ENCODE data around the gene SRPX.
A peak's percentile ranks its signal among the peaks of the same experiment; 100 is the strongest.

SRPX gene

DNA sequence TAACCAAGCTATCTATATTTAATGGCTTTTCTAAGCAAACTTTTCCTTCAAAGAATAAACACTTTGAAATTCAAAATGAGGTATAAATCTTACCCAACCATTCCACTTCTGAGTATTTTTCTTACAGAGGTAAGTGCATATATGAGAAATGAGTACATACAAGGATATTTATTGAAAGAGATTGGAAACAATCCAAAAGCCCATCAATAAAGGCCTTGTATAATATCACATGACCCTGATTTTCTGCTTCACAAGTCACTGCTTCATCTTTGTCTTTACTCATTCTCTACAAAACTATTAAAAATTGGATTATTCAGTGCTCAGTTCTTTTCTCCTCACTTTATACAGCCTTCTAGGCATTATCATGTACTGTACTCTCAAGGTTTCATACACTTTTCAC is 91.3 kb downstream of the SRPX start:
- no peak for DNase-seq

GRCh38 chrX:38127961-38128360 is 92.7 kb downstream of the SRPX start:
- no peak for DNase-seq

DNA sequence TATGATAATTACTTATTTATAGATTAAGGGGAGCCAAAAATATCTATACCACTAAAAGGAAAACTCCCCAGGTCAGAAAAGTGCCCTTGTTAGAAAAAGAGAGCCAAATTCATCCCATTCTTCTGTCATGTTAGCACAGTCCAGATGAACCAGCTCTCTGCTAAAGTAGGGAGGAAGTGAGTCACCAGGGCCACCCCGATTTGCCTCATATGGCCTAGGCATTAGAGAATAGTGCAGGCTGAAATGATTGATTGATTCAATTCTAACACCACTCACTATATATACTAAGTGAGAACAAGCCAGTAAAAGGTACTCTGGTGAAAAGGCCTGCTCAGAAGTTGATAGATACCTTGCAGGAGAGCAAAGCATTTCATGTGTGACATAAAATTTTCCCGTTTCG is 94.5 kb downstream of the SRPX start:
- DNase-seq, result peak; percentile 5

DNA sequence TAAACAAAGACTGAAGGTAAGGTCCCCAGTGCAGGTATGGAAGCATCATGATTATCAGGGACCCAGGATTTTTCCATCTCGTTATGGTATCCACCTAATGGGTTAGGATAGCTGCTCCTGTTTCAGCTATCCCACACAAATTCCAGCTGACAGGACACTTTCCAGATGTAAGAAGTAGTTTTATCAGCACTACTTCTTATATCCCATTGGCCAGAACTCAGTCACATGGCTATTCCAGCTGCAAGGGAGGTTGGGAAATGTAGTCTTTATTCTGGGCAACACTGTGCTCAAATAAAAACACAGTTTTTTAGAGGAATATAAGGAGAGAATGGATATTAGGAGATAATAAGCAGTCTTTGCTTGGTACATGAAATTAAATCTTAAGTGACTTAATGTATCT is 96.7 kb downstream of the SRPX start:
- DNase-seq, result no peak

DNA sequence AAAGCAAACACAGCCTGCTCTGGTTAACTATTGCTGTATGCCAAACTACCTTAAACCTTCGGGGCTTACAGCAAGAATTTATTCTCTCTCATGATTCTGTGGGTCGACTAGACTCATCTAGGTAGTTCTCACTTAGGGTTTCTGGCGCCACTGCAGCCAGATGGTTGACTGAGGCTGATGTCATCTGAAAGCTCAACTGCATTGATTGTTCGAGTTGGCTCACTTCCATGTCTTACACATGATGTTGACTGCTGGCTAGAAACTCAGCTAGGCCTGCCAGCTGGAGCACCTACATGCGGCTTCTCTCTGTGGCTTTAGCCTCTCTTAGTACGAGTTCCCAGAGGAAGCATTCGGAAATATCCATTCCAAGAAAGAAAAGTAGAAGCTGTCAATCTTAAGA is 103.2 kb downstream of the SRPX start:
- DNase-seq, result peak; percentile 6

DNA sequence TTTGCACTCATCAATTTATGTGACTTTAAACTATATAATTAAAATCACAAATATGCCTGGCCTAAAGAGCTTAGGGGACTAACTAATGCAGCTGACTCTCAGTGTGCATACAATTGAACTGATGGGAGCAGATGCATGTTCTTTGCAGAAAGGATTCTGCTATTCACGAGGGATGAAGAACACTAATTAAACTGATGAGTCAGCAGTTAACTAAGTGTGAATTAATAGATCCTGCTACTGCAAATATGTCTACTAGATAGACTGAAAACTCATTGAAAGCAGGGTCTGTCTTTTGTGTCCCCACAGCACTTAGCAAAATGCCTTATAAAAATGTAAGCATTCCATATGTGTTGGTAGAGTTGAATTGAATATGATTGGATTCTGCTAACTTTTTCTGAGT is 104.0 kb downstream of the SRPX start:
- DNase-seq, result no peak

- no peak for DNase-seq
These were observed 108.1 kb downstream of the SRPX start for GRCh38 chrX:38112566-38112965.

DNA sequence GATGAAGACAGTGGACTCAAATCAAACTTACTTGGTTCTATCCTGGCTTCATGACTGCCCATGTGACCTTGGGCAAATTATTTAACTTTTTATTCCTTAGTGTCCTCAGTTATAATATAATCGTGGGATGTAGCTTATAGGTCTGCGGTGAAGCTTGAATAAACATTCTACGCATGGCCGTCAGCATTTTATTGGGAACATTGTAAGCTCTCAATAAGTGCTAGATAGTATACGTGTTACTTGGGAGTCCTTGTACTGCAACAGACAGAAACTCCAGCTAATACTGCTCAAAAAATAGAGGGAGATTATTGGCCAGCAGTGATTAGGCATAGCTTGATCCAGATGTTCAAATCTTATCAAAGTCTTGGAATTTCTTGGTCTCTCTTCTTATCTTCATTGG is 109.5 kb downstream of the SRPX start:
- DNase-seq, result no peak

- DNase-seq, result peak; percentile 6
These were observed 110.4 kb downstream of the SRPX start for GRCh38 chrX:38110231-38110630.

GRCh38 chrX:38109042-38109898 is 111.4 kb downstream of the SRPX start:
- DNase-seq, result no peak

DNA sequence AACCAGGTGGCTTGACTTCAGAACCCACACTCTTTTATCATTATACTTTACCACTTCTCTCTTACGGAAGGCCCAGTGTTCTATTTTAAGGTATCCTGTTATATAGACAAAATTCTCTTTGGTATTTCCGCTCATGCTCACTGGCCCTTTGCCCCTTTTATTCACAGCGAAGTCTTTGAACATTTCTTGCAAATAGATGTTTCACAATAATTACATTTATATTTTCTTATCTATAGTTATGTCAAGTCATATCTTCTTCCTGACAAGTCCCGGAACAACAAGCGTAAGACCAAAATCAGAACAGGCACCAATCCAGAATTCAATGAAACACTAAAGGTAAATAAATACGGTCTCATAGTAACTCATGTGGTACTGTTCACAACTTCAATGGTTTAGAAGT is 112.3 kb downstream of the SRPX start:
- DNase-seq, result no peak

- no peak for DNase-seq
These were observed 113.5 kb downstream of the SRPX start for GRCh38 chrX:38106991-38107655.

DNA sequence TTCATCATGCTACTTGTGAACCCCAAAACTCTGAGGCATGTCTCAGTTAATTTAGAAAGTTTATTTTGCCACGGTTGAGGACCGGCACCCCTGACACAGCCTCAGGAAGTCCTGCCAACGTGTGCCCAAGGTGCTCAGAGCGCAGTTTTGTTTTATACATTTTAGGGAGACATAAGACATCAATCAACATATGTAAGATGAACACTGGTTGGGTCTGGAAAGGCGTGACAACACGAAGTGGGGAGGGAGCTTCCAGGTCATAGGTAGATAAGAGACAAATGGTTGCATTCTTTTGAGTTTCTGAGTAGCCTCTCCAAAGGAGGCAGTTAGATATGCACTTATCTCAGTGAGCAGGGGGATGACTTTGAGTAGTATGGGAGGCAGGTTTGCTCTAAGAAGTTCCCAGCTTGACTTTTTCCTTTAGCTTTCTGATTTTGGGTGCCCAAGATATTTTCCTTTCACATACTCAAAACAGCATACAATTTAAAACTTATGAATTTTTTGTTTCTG is 115.4 kb downstream of the SRPX start:
- DNase-seq, result no peak

DNA sequence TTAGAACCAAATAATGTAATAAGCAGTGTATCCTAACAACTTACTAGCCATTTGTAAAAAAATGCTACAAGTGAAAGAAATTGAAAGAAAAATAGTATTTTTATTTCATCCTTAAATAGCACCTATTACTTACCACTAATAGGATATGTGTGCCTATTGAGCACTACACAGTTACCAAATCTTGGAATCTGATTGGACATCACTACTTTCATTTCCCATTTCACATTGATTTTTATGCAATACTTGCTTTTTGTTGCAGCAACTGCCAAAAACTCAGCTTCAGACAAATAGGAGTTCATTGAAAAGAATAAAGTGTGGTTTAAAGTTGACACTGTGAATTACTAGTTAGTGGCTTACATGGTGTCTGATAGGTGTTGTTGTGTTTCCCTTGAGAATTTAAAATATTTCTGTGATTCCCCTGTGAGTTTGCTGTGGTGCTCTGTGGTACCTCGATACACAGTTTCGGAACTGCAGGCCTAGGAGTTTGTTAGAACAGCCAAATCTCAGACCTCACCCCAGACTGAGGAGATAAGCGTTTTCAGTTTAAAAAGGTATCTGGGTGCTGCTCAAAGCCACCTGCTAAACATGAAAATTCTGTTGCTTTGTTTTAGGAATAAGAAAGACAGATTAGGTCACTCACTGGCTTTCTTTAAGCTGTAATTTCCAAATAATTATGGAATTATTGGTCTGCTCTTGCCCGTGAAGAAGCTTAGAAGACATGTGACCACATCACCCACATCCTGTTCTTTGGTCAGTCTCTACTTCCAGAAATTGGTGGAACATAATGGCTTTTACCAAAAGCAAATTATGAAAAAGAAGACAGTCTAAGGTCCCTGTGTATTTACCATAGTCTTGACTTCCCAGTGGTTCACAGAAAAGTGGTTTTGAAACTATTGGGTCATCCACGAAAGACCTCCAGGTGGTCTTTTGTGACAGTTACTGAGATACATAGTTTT is 116.5 kb downstream of the SRPX start:
- DNase-seq, result no peak

GRCh38 chrX:38102875-38103274 is 117.8 kb downstream of the SRPX start:
- no peak for DNase-seq

GRCh38 chrX:38102240-38102639 is 118.4 kb downstream of the SRPX start:
- DNase-seq, result no peak

GRCh38 chrX:38099688-38100087 is 121.0 kb downstream of the SRPX start:
- DNase-seq, result no peak

Measured in fibroblast of skin of abdomen (primary cell).